Adrenal gland (tissue), 5 donors: ENCODE results near the gene ADAM10.

Experiments used
- POLR2A ChIP-seq, 2 donors: fragments of 450-650 bp; IDR thresholded peaks; one replicate each; pipeline ENCODE4 v1.6.1; 2017; ENCODE audit warnings: antibody characterized with exemption in 2 of 2, mild to moderate bottlenecking in 2 of 2, moderate library complexity in 1 of 2
- TF ChIP-seq, protein P1 (sequence below), 6 experiments: fragments of 450-650 bp in 4 of 6; fragments of 200-600 bp in 2 of 6; sonication (generic) in 1 of 6; IDR thresholded peaks; 1 replicate in 5 of 6; 2 replicates in 1 of 6; pipeline versions ENCODE4 v1.5.1 to v1.8.0; 2016 to 2021; ENCODE audit warnings: antibody characterized with exemption in 6 of 6, mild to moderate bottlenecking in 2 of 6, moderate library complexity in 1 of 6
- donor health status: DM: no; HTN: no; CAD: no.

GRCh38 chr15:58686286-58686685 lies 63.2 kb downstream of the ADAM10 start:
- TF ChIP-seq, protein P1, sequence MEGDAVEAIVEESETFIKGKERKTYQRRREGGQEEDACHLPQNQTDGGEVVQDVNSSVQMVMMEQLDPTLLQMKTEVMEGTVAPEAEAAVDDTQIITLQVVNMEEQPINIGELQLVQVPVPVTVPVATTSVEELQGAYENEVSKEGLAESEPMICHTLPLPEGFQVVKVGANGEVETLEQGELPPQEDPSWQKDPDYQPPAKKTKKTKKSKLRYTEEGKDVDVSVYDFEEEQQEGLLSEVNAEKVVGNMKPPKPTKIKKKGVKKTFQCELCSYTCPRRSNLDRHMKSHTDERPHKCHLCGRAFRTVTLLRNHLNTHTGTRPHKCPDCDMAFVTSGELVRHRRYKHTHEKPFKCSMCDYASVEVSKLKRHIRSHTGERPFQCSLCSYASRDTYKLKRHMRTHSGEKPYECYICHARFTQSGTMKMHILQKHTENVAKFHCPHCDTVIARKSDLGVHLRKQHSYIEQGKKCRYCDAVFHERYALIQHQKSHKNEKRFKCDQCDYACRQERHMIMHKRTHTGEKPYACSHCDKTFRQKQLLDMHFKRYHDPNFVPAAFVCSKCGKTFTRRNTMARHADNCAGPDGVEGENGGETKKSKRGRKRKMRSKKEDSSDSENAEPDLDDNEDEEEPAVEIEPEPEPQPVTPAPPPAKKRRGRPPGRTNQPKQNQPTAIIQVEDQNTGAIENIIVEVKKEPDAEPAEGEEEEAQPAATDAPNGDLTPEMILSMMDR (IDR thresholded peaks at IDR 0.05), result no peak
- TF ChIP-seq POLR2A (IDR thresholded peaks at IDR 0.05), result no peak
